ENCODE results near the gene LCN15. TPM values are rescaled to one million over a fixed set of nuclear protein-coding genes. Genes with fewer than 3 reads are reported as not detected.
"Not testable (repeated sequence)": the region's sequence is repeated elsewhere in the genome, so short reads cannot be mapped to it uniquely, and the experiment has no call there.

Gene LCN15
- total and polyA plus RNA-seq, 10 donors: 0.35 TPM; not detected in 9

DNA sequence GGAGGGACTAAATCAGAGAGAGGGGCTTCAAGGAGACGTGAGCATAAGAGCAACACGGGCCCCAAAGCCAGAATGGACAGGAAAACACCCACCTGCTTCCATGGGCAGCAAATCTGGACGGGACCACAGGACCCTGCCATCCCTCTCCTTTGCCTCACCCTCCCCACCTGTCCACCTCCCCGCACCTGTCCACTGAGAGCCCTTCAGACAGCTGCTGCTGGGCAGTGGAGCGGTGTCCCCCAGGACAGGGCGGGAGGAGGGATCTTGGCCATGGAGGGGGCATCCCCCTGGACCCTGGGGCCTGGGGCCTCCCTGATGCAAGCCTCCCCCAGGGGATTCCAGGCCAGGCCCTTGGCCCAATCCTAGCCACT, 34.4 kb upstream of the LCN15 start:
- WGBS, 5 donors: 73 to 89% (median 87%) methylated on average over 4 to 6 of the region's 6 CpGs
- DNase-seq: no peak
- Histone ChIP-seq H3K27me3 (replicated peaks in 1 of 7) (peaks cover 0 to 69% (median 41%) of the 10 kb centered on the region in 7 donors), H3K36me3 (peaks cover 0 to 12% (median 0%) of the 10 kb centered on the region in 6 donors), H3K4me1 (peaks cover 16 to 64% (median 31%) of the 10 kb centered on the region in 6 donors), H3K4me3 (no peak overlapping the region), H3K9me3 (no peaks in the 10 kb centered on the region), H3K27ac (no peak overlapping the region)
- TF ChIP-seq, protein P1, sequence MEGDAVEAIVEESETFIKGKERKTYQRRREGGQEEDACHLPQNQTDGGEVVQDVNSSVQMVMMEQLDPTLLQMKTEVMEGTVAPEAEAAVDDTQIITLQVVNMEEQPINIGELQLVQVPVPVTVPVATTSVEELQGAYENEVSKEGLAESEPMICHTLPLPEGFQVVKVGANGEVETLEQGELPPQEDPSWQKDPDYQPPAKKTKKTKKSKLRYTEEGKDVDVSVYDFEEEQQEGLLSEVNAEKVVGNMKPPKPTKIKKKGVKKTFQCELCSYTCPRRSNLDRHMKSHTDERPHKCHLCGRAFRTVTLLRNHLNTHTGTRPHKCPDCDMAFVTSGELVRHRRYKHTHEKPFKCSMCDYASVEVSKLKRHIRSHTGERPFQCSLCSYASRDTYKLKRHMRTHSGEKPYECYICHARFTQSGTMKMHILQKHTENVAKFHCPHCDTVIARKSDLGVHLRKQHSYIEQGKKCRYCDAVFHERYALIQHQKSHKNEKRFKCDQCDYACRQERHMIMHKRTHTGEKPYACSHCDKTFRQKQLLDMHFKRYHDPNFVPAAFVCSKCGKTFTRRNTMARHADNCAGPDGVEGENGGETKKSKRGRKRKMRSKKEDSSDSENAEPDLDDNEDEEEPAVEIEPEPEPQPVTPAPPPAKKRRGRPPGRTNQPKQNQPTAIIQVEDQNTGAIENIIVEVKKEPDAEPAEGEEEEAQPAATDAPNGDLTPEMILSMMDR (IDR thresholded peaks at IDR 0.05 in 8 of 11, conservative IDR thresholded peaks at IDR 0.05 in 3 of 11): no peak
- TF ChIP-seq POLR2A (IDR thresholded peaks at IDR 0.05) (no peak), POLR2AphosphoS5 (IDR thresholded peaks at IDR 0.05) (no peak)
- intact Hi-C loops (cut with DNase I; ENCODE audit: low total_unique reads): no loop called here

DNA sequence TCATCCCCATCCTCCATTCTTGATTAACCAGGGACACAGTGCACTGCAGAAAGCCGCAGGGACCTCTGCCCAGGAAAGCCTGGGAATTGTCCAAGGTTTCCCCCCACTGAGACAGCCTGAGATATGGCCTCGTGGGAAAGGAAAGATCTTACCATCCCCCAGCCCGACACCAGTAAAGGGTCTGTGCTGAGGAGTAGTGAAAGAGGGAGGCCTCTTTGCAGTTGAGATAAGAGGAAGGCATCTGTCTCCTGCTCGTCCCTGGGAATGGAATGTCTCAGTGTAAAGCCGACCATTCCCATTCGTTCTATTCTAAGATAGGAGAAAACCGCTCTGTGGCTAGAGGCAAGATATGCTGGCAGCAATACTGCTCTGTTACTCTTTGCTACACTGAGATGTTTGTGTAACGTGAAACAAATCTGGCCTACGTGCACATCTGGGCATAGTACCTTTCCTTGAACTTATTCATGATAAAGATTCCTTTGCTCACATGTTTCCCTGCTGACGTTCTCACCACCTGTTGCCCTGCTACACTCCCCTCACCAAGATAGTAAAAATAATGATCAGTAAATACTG, 32.5 kb upstream of the LCN15 start:
- peaks cover 23 to 80% (median 44%) of the 10 kb centered on the region in 6 donors for H3K4me1 ChIP-seq
- H3K9me3 ChIP-seq; H3K4me3 ChIP-seq; H3K27ac ChIP-seq; intact Hi-C loops (cut with DNase I; ENCODE audit: low total_unique reads); DNase-seq: not testable (repeated sequence)
- peaks cover 0 to 26% (median 4%) of the 10 kb centered on the region in 6 donors for H3K36me3 ChIP-seq
- WGBS, 5 donors: 23 to 39% (median 31%) methylated on average over 10 of the region's 10 CpGs
- H3K27me3 ChIP-seq (replicated peaks in 1 of 7): peaks cover 0 to 61% (median 34%) of the 10 kb centered on the region in 7 donors

DNA sequence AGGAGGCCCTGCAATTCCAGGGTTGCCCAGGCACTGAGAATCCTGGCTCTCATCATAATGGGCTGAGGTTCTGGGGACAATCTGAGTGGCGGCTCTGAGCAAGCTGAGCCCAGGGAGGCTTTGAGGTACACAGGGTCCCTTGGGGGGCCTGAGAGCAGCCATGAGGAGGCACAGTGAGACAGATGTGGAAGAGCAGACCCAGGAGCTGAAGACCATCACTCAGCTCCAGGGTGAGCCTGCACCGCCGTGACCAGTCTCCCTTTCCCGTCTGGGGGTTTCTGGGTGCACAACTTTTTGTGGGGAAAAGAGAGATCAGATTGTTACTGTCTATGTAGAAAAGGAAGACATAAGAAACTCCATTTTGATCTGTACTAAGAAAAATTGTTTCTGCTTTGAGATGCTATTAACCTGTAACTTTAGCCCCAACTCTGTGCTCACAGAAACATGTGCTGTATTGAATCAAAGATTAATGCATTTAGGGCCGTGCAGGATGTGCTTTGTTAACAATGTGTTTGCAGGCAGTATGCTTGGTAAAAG, 32.0 kb upstream of the LCN15 start, which contains the start of gene CCDC183:
CCDC183 (plus strand) TSS at position 101 of the 537 bp plus-strand sequence; CDS start at position 161, 60 bp downstream.
- Histone ChIP-seq H3K9me3 (no peaks in the 10 kb centered on the region), H3K4me1 (peaks cover 24 to 80% (median 46%) of the 10 kb centered on the region in 6 donors), H3K27me3 (replicated peaks in 1 of 7) (peaks cover 0 to 55% (median 29%) of the 10 kb centered on the region in 7 donors), H3K36me3 (peaks cover 0 to 26% (median 4%) of the 10 kb centered on the region in 6 donors), H3K27ac (no peak within 1 kb of the TSS), H3K4me3 (no peak within 1 kb of the TSS)
- intact Hi-C loops (cut with DNase I; ENCODE audit: low total_unique reads): no loop called here
- WGBS, 5 donors: 55 to 61% (median 58%) methylated on average over 4 to 5 of the region's 5 CpGs
- no peak for DNase-seq
- TF ChIP-seq, protein P1 (IDR thresholded peaks at IDR 0.05 in 8 of 11, conservative IDR thresholded peaks at IDR 0.05 in 3 of 11): no peak
- no peak for TF ChIP-seq POLR2A (IDR thresholded peaks at IDR 0.05)
- no peak for TF ChIP-seq POLR2AphosphoS5 (IDR thresholded peaks at IDR 0.05)

DNA sequence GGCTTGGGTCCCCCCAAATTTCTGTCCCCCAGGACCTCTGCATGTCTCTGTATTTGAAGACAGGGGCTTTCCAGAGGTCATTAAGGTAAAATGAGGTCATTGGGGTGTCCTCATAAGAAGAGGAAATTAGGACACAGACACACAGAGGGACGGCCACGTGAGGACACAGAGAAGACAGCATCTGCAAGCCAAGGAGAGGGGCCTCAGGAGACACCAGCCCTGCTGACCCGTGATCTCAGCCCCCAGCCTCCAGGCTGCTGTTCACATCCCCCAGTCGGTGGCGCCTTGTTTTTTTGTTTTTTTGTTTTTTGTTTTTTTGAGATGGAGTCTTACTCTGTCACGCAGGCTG, 30.7 kb upstream of the LCN15 start:
- H3K4me3 ChIP-seq: no peak overlapping the region
- peaks cover 0 to 26% (median 4%) of the 10 kb centered on the region in 6 donors for H3K36me3 ChIP-seq
- DNase-seq: no peak
- H3K27me3 ChIP-seq (replicated peaks in 1 of 7): peaks cover 0 to 42% (median 18%) of the 10 kb centered on the region in 7 donors
- intact Hi-C loops (cut with DNase I; ENCODE audit: low total_unique reads): no loop called here
- 58 to 81% (median 71%) methylated on average over 6 of the region's 6 CpGs for WGBS, 5 donors
- no peak overlapping the region for H3K27ac ChIP-seq
- no peaks in the 10 kb centered on the region for H3K9me3 ChIP-seq
- H3K4me1 ChIP-seq: peaks cover 19 to 75% (median 40%) of the 10 kb centered on the region in 6 donors
- TF ChIP-seq, protein P1 (IDR thresholded peaks at IDR 0.05 in 8 of 11, conservative IDR thresholded peaks at IDR 0.05 in 3 of 11): no peak
- peak in 1 of 3 donors; percentile 28 for TF ChIP-seq POLR2AphosphoS5 (IDR thresholded peaks at IDR 0.05)
